ENCODE data around the gene NOX3.
"Not testable (repeated sequence)": the region's sequence is repeated elsewhere in the genome, so short reads cannot be mapped to it uniquely, and the experiment has no call there.

NOX3 gene

DNA sequence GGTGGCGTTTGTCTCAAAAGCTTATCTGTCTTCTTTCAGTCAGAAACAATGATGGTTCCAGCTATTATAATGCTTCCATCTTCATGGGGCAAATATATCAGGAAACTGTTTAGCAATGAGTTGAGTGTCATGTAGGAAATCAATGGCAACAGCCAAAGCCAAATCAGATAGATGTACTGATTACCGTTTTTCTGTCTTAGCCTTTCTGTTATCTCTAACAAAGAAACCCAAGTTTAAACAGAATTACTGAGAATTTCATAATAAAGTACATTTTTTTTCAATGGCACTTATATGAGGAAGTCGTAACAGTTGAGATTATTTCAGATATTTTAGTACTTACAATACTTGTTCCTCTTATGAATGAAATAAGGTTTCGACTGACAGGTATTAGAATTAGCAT, 1.2 kb downstream of the NOX3 start:
- no peak overlapping the region for H3K27ac ChIP-seq
- TF ChIP-seq, protein P1, sequence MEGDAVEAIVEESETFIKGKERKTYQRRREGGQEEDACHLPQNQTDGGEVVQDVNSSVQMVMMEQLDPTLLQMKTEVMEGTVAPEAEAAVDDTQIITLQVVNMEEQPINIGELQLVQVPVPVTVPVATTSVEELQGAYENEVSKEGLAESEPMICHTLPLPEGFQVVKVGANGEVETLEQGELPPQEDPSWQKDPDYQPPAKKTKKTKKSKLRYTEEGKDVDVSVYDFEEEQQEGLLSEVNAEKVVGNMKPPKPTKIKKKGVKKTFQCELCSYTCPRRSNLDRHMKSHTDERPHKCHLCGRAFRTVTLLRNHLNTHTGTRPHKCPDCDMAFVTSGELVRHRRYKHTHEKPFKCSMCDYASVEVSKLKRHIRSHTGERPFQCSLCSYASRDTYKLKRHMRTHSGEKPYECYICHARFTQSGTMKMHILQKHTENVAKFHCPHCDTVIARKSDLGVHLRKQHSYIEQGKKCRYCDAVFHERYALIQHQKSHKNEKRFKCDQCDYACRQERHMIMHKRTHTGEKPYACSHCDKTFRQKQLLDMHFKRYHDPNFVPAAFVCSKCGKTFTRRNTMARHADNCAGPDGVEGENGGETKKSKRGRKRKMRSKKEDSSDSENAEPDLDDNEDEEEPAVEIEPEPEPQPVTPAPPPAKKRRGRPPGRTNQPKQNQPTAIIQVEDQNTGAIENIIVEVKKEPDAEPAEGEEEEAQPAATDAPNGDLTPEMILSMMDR (conservative IDR thresholded peaks at IDR 0.05) = no peak

GRCh38 chr6:155454008-155454407, 1.6 kb downstream of the NOX3 start:
- TF ChIP-seq, protein P1 (conservative IDR thresholded peaks at IDR 0.05) = no peak
- no peak overlapping the region for H3K27ac ChIP-seq

DNA sequence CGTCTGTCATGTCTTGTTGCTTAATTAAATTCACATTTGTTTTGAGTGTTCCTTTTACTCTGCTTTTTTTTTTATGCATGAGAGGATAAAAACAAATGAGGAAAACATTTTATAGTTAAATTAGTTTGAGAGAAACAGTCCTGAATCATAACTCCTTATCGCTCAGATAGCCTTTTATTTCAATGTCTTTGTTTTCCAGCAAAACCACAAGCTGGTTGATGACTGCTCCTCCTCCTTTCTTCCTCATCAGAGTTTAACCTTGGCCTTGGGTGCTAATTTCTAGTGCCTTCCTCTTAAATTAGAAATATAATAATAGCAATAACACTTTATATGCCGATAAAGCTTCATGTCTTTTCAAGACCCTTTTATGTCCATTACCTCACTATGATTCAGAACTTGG, 3.1 kb downstream of the NOX3 start:
- no peak overlapping the region for H3K27ac ChIP-seq
- TF ChIP-seq, protein P1 (conservative IDR thresholded peaks at IDR 0.05) = no peak

GRCh38 chr6:155451530-155451929, 4.1 kb downstream of the NOX3 start:
- not testable (repeated sequence) for H3K27ac ChIP-seq

GRCh38 chr6:155450240-155450581, 5.4 kb downstream of the NOX3 start:
- no peak overlapping the region for H3K27ac ChIP-seq
- TF ChIP-seq, protein P1 (conservative IDR thresholded peaks at IDR 0.05) = no peak

DNA sequence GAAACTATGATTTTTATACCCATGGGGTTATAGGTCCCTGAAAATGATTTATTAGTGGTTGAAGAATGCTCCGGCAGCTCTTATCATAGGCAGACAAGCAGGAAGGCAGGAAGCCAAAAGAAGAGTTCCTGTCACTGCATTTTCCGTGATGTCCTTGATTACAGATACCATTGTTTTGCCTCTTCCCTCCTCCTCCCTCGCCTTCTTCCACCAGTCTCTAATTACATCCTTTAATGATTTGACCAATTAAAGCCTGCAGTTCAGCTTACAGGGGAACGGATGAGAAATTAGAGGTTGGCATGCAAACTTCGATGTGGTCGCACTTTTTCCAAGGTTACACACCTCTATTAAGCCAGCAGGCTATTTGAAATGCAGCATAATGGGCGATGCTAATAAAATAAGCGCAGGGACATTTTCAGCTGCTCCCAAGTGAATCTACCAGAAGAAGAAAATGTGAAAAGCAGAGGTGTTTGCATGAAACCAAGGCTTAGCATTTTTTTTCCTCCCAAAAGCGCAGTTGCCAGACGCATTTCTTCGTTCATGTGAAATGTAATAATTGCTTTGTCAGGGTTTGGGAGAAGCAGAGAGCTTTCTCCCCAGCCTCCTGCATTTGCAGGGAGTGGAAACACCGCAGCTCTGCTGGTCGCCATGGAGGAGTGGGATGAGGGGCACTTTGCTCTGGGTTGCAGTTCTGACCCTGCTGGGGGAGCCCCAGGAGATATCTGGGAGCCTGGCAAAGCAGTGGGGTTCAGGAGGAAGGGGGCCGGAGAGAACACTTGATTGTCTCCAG, 6.0 kb downstream of the NOX3 start:
- H3K27ac ChIP-seq = no peak overlapping the region
- TF ChIP-seq, protein P1 (conservative IDR thresholded peaks at IDR 0.05) = no peak

DNA sequence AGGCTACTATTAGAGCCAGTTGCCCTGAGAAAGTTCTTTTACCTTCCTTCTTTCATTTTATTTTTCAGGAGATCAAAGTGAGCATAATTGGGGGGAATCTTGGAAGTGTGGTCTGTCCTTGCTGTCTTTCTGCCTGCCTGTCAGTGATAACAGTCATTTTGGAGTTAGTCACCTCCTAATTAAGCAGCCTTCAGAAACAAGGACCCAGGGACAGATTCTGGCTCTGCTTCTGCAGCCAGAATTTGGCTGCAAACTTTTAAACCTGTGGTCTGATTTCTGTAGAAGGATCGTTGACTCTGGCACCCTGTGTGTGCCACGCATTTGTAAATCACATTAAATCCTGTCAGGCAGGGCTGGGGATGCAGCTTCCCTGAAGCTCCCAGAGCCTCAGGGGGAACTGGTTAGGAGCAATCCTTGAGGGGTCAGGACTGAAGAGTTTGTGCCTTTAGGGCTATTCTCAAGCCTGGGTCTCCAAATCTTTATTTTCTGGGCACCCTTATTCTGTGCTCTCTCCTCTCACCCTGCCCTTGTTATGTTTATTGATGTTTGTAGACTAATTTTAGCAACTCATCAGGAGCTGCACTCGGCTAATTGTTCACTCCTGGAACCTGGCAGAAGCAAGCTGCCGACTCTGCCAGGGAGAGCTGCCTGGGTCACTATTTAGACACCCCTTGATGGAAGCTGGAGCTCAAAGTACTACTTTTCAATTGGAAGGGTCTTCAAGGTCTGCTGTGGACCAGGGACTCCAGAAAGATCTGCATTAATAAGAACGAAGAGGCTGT, 6.8 kb downstream of the NOX3 start:
- TF ChIP-seq, protein P1 (conservative IDR thresholded peaks at IDR 0.05) = no peak
- no peak overlapping the region for H3K27ac ChIP-seq

DNA sequence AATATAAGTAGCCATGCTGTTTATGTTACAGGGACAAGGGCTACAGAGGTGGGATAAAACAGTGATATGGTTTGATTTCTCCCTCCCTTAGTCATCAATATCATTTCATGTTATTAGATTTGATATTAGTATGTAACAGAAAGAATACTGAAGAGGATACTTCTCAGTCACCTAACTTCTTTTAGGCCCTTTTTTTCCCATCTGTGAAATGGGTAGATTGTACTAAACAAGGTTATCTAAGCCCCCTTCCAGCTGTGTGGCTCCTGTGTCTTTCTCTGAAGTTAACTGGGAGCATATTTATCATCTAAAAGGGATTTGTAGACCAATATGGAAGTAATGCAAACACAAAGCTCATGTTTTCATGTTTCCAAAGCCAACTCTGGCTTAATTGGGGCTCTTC, 7.7 kb downstream of the NOX3 start:
- TF ChIP-seq, protein P1 (conservative IDR thresholded peaks at IDR 0.05) = no peak
- H3K27ac ChIP-seq = no peak overlapping the region
